Glomerular visceral epithelial cell (primary cell): ENCODE data around the gene SLC7A9.
"Not testable (repeated sequence)": the region's sequence is repeated elsewhere in the genome, so short reads cannot be mapped to it uniquely, and the experiment has no call there.

Experiments used
- DNase-seq: peaks from one replicate; pipeline ENCODE4 v3.0.0-alpha.2; 2016; ENCODE audit errors: extremely low spot score

SLC7A9 gene

GRCh38 chr19:32800754-32801153, 68.8 kb downstream of the SLC7A9 start:
- no peak for DNase-seq

- DNase-seq: no peak
These were observed 69.4 kb downstream of the SLC7A9 start for GRCh38 chr19:32800191-32800590.

GRCh38 chr19:32798201-32798600, 71.4 kb downstream of the SLC7A9 start:
- DNase-seq: no peak

DNA sequence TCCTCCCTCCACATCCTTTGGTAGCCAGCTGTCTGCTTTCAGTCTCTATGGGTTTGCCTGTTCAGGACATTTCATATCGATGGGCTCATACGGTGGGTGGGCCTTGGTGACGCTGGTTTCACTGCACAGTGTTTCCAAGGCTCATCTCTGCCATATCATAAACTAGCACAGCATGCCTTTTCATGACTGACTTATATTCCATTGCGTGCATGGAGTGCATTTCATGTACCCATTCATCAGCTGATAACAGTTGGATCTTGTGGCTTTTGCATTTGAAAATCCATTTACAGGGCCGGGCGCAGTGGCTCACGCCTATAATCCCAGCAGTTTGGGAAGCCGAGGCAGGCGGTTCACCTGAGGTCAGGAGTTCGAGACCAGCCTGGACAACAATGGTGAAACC, 80.1 kb downstream of the SLC7A9 start:
- no peak for DNase-seq

GRCh38 chr19:32787895-32788294, 81.7 kb downstream of the SLC7A9 start:
- not testable (repeated sequence) for DNase-seq

DNA sequence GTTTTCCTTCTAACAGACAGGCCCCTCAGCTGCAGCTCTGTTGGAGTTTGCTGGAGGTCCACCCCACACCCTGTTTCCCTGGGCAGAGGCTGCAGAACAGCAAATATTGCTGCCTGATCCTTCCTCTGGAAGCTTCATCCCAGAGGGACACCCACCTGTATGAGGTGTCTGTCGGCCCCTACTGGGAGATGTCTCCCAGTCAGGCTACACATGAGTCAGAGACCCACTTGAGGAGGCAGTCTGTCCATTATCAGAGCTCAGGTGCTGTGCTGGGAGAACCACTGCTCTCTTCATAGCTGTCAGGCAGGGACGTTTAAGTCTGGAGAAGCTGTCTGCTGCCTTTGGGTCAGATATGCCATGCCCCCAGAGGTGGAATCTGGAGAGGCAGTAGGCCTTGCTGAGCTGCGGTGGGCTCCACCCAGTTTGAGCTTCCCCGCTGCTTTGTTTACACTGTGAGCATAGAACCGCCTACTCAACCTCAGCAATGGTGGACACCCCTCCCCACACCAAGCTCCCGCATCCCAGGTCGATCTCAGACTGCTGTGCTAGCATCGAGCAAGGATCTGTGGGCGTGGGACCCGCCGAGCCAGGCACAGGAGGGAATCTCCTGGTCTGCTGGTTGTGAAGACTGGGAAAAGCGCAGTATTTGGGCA, 82.3 kb downstream of the SLC7A9 start:
- DNase-seq: not testable (repeated sequence)

- not testable (repeated sequence) for DNase-seq
These were observed 87.5 kb downstream of the SLC7A9 start for GRCh38 chr19:32782089-32782488.

DNA sequence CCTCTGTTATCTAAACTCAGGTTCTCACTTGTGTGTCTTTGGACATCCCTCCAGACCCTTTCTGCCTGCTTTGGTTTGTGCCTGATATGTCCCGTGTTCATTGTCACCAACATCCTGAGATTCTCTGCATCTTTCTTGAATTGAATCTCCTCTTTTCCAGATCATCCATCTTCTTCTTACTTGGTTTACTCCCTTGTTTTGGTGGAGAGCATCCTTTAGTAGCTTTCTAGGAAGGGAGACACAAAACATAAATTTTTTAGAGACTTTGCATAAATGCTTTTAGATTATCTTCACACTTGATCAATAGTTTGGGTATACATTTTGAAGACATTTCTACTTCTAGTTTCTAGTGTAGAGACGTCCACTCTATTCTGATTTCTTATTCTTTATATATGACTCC, 88.3 kb downstream of the SLC7A9 start:
- no peak for DNase-seq
